IMR-90 (cell line): ENCODE results near the gene GRSF1. TPM values are rescaled to one million over a fixed set of nuclear protein-coding genes. Genes with fewer than 3 reads are reported as not detected.

ENCODE experiments used
- ATAC-seq: fragments of 200-7000 bp; cut with Tn5 transposase; 2 replicates; pipeline ENCODE4 v1.9.1; 2020; ENCODE audit warnings: low read depth, mild to moderate bottlenecking, moderate library complexity
- BruUV-seq: library from RNA; stranded (reverse); fragments of 400-500 nt; replicated peaks from 2 replicates; lab custom pipeline; 2021; lab: Mats Ljungman, UMichigan
- CTCF ChIA-PET: fragments of 300-600 bp; formaldehyde crosslinking; extraction: SDS; loops from one replicate; lab custom pipeline; 2021; ENCODE audit warnings: antibody characterized with exemption; lab: Yijun Ruan, JAX
- POLR2A ChIA-PET: fragments of 300-600 bp; sonication (Branson Sonifier 250); formaldehyde crosslinking; loops from one replicate; lab custom pipeline; 2022; ENCODE audit warnings: antibody characterized with exemption; ENCODE audit not compliant: unreplicated experiment; lab: Charles Lee
- DNase-seq: peaks from one replicate; pipeline ENCODE4 v3.0.0; 2013
- H2AFZ ChIP-seq: replicated peaks from 2 replicates; pipeline ENCODE3; 2013; ENCODE audit warnings: low read length, mild to moderate bottlenecking; ENCODE audit not compliant: poor library complexity
- H2AK5ac ChIP-seq: 2 replicates; pipeline ENCODE4 v1.6.1; 2013; ENCODE audit warnings: low read depth, low read length, inconsistent platforms
- H2AK9ac ChIP-seq: replicated peaks from 2 replicates; pipeline ENCODE3; 2013; ENCODE audit warnings: mild to moderate bottlenecking, low read depth, low read length, moderate library complexity; ENCODE audit not compliant: poor library complexity
- H2BK120ac ChIP-seq: 2 replicates; pipeline ENCODE4 v1.6.1; 2013; ENCODE audit warnings: low read depth, low read length, inconsistent platforms
- H2BK15ac ChIP-seq: 3 replicates; pipeline ENCODE4 v1.6.1; 2013; ENCODE audit warnings: low read depth, low read length, inconsistent platforms
- H2BK20ac ChIP-seq: 2 replicates; pipeline ENCODE4 v1.6.1; 2013; ENCODE audit warnings: low read depth, mild to moderate bottlenecking, inconsistent platforms, low read length, moderate library complexity
- H2BK5ac ChIP-seq: 2 replicates; pipeline ENCODE4 v1.6.1; 2013; ENCODE audit warnings: mild to moderate bottlenecking, low read depth, low read length, inconsistent platforms; ENCODE audit not compliant: poor library complexity, severe bottlenecking
- H3K14ac ChIP-seq: replicated peaks from 2 replicates; pipeline ENCODE4 v1.6.1; 2013; ENCODE audit warnings: low read depth, low read length, inconsistent platforms
- H3K18ac ChIP-seq: 2 replicates; pipeline ENCODE4 v1.6.1; 2013; ENCODE audit warnings: low read depth, low read length, control low read depth
- H3K23ac ChIP-seq: 2 replicates; pipeline ENCODE4 v1.6.1; 2013; ENCODE audit warnings: low read depth, low read length, inconsistent platforms
- H3K27ac ChIP-seq: 2 replicates; pipeline ENCODE4 v1.5.1; 2013; ENCODE audit warnings: mild to moderate bottlenecking, control low read depth, low read length; ENCODE audit not compliant: insufficient read depth
- H3K27me3 ChIP-seq: 2 replicates; pipeline ENCODE4 v1.6.1; 2013; ENCODE audit warnings: low read length; ENCODE audit not compliant: control insufficient read depth, insufficient read depth
- H3K36me3 ChIP-seq: 2 replicates; pipeline ENCODE4 v1.6.1; 2013; ENCODE audit warnings: low read length, mixed read lengths; ENCODE audit not compliant: control insufficient read depth, insufficient read depth
- H3K4ac ChIP-seq: 2 replicates; pipeline ENCODE4 v1.6.1; 2013; ENCODE audit warnings: low read depth, low read length, inconsistent platforms
- H3K4me1 ChIP-seq: 2 replicates; pipeline ENCODE4 v1.6.1; 2013; ENCODE audit warnings: low read length, mixed read lengths; ENCODE audit not compliant: control insufficient read depth, insufficient read depth
- H3K4me2 ChIP-seq: 2 replicates; pipeline ENCODE4 v1.6.1; 2013; ENCODE audit warnings: low read depth, mild to moderate bottlenecking, control low read depth, low read length, moderate library complexity
- H3K4me3 ChIP-seq: 2 replicates; pipeline ENCODE4 v1.5.1; 2013; ENCODE audit warnings: low read depth, mild to moderate bottlenecking, control low read depth, low read length, moderate library complexity; ENCODE audit not compliant: insufficient read depth
- H3K56ac ChIP-seq: 2 replicates; pipeline ENCODE4 v1.6.1; 2013; ENCODE audit warnings: low read length, inconsistent platforms; ENCODE audit not compliant: insufficient read depth; ENCODE audit errors: extremely low read depth
- H3K79me1 ChIP-seq, 2 experiments: 2 replicates each; pipeline ENCODE4 v1.6.1; 2013; ENCODE audit warnings: low read length in 2 of 2, inconsistent platforms in 1 of 2, low read depth in 1 of 2
- H3K9ac ChIP-seq: 2 replicates; pipeline ENCODE4 v1.6.1; 2013; ENCODE audit warnings: low read depth, low read length, control low read depth
- H3K9me1 ChIP-seq: 2 replicates; pipeline ENCODE4 v1.6.1; 2013; ENCODE audit warnings: low read length, inconsistent platforms; ENCODE audit not compliant: insufficient read depth
- H3K9me3 ChIP-seq: 2 replicates; pipeline ENCODE4 v1.6.1; 2013; ENCODE audit warnings: low read length; ENCODE audit not compliant: control insufficient read depth, insufficient read depth
- H4K20me1 ChIP-seq: 2 replicates; pipeline ENCODE4 v1.6.1; 2013; ENCODE audit warnings: low read length, inconsistent platforms; ENCODE audit not compliant: insufficient read depth
- H4K5ac ChIP-seq: 2 replicates; pipeline ENCODE4 v1.6.1; 2013; ENCODE audit warnings: mild to moderate bottlenecking, low read depth, low read length, control low read depth
- H4K8ac ChIP-seq, 2 experiments: 2 replicates each; pipeline ENCODE4 v1.6.1; 2013; ENCODE audit warnings: low read depth in 2 of 2, low read length in 2 of 2, control low read depth in 1 of 2, inconsistent platforms in 1 of 2
- H4K91ac ChIP-seq: 2 replicates; pipeline ENCODE4 v1.6.1; 2013; ENCODE audit warnings: low read depth, low read length, inconsistent platforms; ENCODE audit not compliant: insufficient read depth
- BHLHE40 ChIP-seq: fragments of 150-350 bp; IDR thresholded peaks from 2 replicates; pipeline ENCODE4 v1.6.1; 2016; ENCODE audit warnings: mild to moderate bottlenecking, low read depth, low read length
- CEBPB ChIP-seq: IDR thresholded peaks from 2 replicates; pipeline ENCODE4 v1.6.1; 2012; ENCODE audit warnings: low read depth, low read length, improper control_type of control experiment
- CHD1 ChIP-seq: IDR thresholded peaks from 2 replicates; pipeline ENCODE4 v1.6.1; 2012; ENCODE audit warnings: low read depth, low read length, improper control_type of control experiment
- FOS ChIP-seq: fragments of 150-350 bp; IDR thresholded peaks from 2 replicates; pipeline ENCODE4 v1.6.1; 2016; ENCODE audit warnings: low read depth, low read length
- NFE2L2 ChIP-seq: fragments of 150-350 bp; IDR thresholded peaks from 2 replicates; pipeline ENCODE4 v1.6.1; 2016; ENCODE audit warnings: low read depth, mild to moderate bottlenecking, low read length
- POLR2A ChIP-seq: IDR thresholded peaks from 2 replicates; pipeline ENCODE4 v1.6.1; 2012; ENCODE audit warnings: mild to moderate bottlenecking, low read depth, low read length
- RAD21 ChIP-seq: IDR thresholded peaks from 2 replicates; pipeline ENCODE4 v1.6.1; 2012; ENCODE audit warnings: low read length, improper control_type of control experiment
- RFX5 ChIP-seq: IDR thresholded peaks from 2 replicates; pipeline ENCODE4 v1.8.0; 2012; ENCODE audit warnings: low read depth, mild to moderate bottlenecking, low read length, moderate library complexity
- WGBS, 2 experiments: methylation state at CpG; one replicate each; pipeline versions ENCODE4 v1.1.5 to v1.1.7; 2013; ENCODE audit warnings: missing lambda C conversion rate in 2 of 2; ENCODE audit not compliant: insufficient read length in 1 of 2; ENCODE audit errors: extremely low coverage in 2 of 2; 5-methylcytosine and 5-hydroxymethylcytosine counted together
- dilution Hi-C: fragments of 300-500 bp; cut with HindIII; formaldehyde crosslinking; loops from one replicate; pipeline ENCODE4 v1.14.3; 2018; ENCODE audit warnings: low sequenced_read_pairs; ENCODE audit not compliant: unreplicated experiment
- in situ Hi-C: fragments of 300-500 bp; cut with MboI; formaldehyde crosslinking; loops from 3 replicates; pipeline ENCODE4 v1.14.3; 2019; ENCODE audit warnings: low sequenced_read_pairs, inconsistent platforms, mixed read lengths
- intact Hi-C: fragments of 100-400 bp; cut with micrococcal nuclease; formaldehyde crosslinking; loops from 2 replicates; pipeline ENCODE4 v1.10.0; 2022
- polyA plus RNA-seq, 3 experiments: library from polyadenylated mRNA; depleted of rRNA; stranded (reverse); fragments of >200 nt; gene quantifications; 2 replicates each; pipeline ENCODE4 v1.2.3, GENCODE V29; 2012; ENCODE audit warnings: low replicate concordance in 1 of 3
- total RNA-seq: library from RNA; depleted of rRNA; stranded (reverse); fragments of >200 nt; gene quantifications from 2 replicates; pipeline ENCODE4 v1.2.3, GENCODE V29; 2012
- TF ChIP-seq, protein P1 (sequence below): conservative IDR thresholded peaks from 2 replicates; pipeline ENCODE4 v1.5.1; 2012; ENCODE audit warnings: mild to moderate bottlenecking, low read depth, low read length, improper control_type of control experiment
- TF ChIP-seq, protein P2 (sequence below): fragments of 150-350 bp; IDR thresholded peaks from 2 replicates; pipeline ENCODE4 v1.6.1; 2017; ENCODE audit warnings: mild to moderate bottlenecking, antibody characterized with exemption, low read length, low read depth

The GRSF1 gene
- total and polyA plus RNA-seq, 2 of the 4 experiments (the other 2 are of a cell fraction), result 67.7 to 71.5 TPM

DNA sequence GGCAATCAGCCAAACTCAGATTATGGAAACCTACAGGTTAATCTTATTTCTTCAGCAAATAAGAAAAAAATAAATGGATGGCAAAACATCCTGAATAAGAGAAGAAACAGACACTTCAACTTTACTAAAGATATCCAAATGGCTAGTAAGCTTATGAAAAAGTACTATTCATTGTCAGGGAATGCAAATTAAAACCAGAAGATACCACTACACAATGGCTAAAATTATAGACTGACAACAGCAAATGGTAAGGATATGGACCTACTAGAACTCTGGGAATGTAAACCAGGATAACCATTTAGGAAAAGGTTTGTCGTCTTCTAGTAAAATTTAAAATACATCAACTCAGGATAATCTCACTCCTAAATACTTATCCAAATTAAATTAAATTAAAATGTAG, 24.3 kb downstream of the GRSF1 start:
- DNase-seq, result no peak

More for the DNA sequence above, 24.3 kb downstream of the GRSF1 start:
- no peaks in the 10 kb centered on the region for H3K27me3 ChIP-seq
- no peaks in the 10 kb centered on the region for H3K9me3 ChIP-seq
- ChIA-PET CTCF (no interaction called here), POLR2A (no interaction called here)
- no peak overlapping the region for H3K18ac ChIP-seq
- H4K8ac ChIP-seq, result no peak overlapping the region
- no peak for TF ChIP-seq RFX5
- TF ChIP-seq NFE2L2, result no peak
- TF ChIP-seq FOS, result no peak
- no peak for TF ChIP-seq CHD1
- TF ChIP-seq, protein P1, sequence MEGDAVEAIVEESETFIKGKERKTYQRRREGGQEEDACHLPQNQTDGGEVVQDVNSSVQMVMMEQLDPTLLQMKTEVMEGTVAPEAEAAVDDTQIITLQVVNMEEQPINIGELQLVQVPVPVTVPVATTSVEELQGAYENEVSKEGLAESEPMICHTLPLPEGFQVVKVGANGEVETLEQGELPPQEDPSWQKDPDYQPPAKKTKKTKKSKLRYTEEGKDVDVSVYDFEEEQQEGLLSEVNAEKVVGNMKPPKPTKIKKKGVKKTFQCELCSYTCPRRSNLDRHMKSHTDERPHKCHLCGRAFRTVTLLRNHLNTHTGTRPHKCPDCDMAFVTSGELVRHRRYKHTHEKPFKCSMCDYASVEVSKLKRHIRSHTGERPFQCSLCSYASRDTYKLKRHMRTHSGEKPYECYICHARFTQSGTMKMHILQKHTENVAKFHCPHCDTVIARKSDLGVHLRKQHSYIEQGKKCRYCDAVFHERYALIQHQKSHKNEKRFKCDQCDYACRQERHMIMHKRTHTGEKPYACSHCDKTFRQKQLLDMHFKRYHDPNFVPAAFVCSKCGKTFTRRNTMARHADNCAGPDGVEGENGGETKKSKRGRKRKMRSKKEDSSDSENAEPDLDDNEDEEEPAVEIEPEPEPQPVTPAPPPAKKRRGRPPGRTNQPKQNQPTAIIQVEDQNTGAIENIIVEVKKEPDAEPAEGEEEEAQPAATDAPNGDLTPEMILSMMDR, result no peak
- TF ChIP-seq RAD21, result no peak
- TF ChIP-seq, protein P2, sequence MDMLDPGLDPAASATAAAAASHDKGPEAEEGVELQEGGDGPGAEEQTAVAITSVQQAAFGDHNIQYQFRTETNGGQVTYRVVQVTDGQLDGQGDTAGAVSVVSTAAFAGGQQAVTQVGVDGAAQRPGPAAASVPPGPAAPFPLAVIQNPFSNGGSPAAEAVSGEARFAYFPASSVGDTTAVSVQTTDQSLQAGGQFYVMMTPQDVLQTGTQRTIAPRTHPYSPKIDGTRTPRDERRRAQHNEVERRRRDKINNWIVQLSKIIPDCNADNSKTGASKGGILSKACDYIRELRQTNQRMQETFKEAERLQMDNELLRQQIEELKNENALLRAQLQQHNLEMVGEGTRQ, result no peak
- TF ChIP-seq POLR2A, result no peak
- no peak for TF ChIP-seq BHLHE40
- TF ChIP-seq CEBPB, result no peak
- no peak overlapping the region for H4K5ac ChIP-seq
- no peak overlapping the region for H3K9ac ChIP-seq
- H3K9me1 ChIP-seq, result no peaks in the 10 kb centered on the region
- no peak overlapping the region for H2AK9ac ChIP-seq
- H2AK5ac ChIP-seq, result no peak overlapping the region
- H3K79me1 ChIP-seq, result no peaks in the 10 kb centered on the region; a peak in 1 of 4 replicates
- H4K91ac ChIP-seq, result no peak overlapping the region
- no peak overlapping the region for H3K56ac ChIP-seq
- dilution Hi-C loops, result no loop called here
- BruUV-seq, result no TSS peak
- no peak overlapping the region for H3K14ac ChIP-seq
- no peak overlapping the region for H2BK120ac ChIP-seq
- WGBS, 2 experiments, result no CpG with 5 or more reads among the region's 1 CpG
- H3K4me2 ChIP-seq, result no peak overlapping the region
- no peak overlapping the region for H2AFZ ChIP-seq
- no peak overlapping the region for H2BK20ac ChIP-seq
- H3K4me3 ChIP-seq, result no peak overlapping the region
- no peak overlapping the region for H3K4ac ChIP-seq
- no peaks in the 10 kb centered on the region for H3K4me1 ChIP-seq
- H3K27ac ChIP-seq, result no peak overlapping the region
- no peak overlapping the region for H2BK15ac ChIP-seq
- no peak for ATAC-seq
- H2BK5ac ChIP-seq, result no peak overlapping the region
- H4K20me1 ChIP-seq, result no peaks in the 10 kb centered on the region
- intact Hi-C loops, result no loop called here
- no peak overlapping the region for H3K23ac ChIP-seq
- in situ Hi-C loops, result no loop called here
- peaks cover 14% of the 10 kb centered on the region for H3K36me3 ChIP-seq
